ENCODE results near the gene PID1. TPM values are rescaled to one million over a fixed set of nuclear protein-coding genes. Genes with fewer than 3 reads are reported as not detected.

Gene PID1
- total RNA-seq, 1 donor from 2014 or later: 0.69 TPM

GRCh38 chr2:229265727-229266126 lies 5.4 kb downstream of the PID1 start:
- DNase-seq (ENCODE audit: low read depth): no peak
- no peak overlapping the region for H3K4me3 ChIP-seq (ENCODE audit: low read depth, low read length)
- no peak for TF ChIP-seq CTCF (conservative IDR thresholded peaks at IDR 0.05; ENCODE audit: low read depth, low read length)

- no peak for DNase-seq (ENCODE audit: low read depth)
- H3K4me3 ChIP-seq (ENCODE audit: low read depth, low read length): no peak overlapping the region
- no peak for TF ChIP-seq CTCF (conservative IDR thresholded peaks at IDR 0.05; ENCODE audit: low read depth, low read length)
Measured at GRCh38 chr2:229261599-229261998, 9.5 kb downstream of the PID1 start.

- no peak for TF ChIP-seq CTCF (conservative IDR thresholded peaks at IDR 0.05; ENCODE audit: low read depth, low read length)
- no peak overlapping the region for H3K4me3 ChIP-seq (ENCODE audit: low read depth, low read length)
- DNase-seq (ENCODE audit: low read depth): no peak
Measured at GRCh38 chr2:229261076-229261475, 10.0 kb downstream of the PID1 start.

- no peak for DNase-seq (ENCODE audit: low read depth)
- TF ChIP-seq CTCF (conservative IDR thresholded peaks at IDR 0.05; ENCODE audit: low read depth, low read length): no peak
- H3K4me3 ChIP-seq (ENCODE audit: low read depth, low read length): no peak overlapping the region
Measured at GRCh38 chr2:229257985-229258384, 13.1 kb downstream of the PID1 start.

- no peak for TF ChIP-seq CTCF (conservative IDR thresholded peaks at IDR 0.05; ENCODE audit: low read depth, low read length)
- no peak for DNase-seq (ENCODE audit: low read depth)
Measured at GRCh38 chr2:229256376-229256775, 14.7 kb downstream of the PID1 start.

GRCh38 chr2:229254206-229254605 lies 16.9 kb downstream of the PID1 start:
- DNase-seq (ENCODE audit: low read depth): no peak
- TF ChIP-seq CTCF (conservative IDR thresholded peaks at IDR 0.05; ENCODE audit: low read depth, low read length): no peak
- no peak overlapping the region for H3K4me3 ChIP-seq (ENCODE audit: low read depth, low read length)

More at GRCh38 chr2:229256376-229256775, 14.7 kb downstream of the PID1 start:
- H3K4me3 ChIP-seq (ENCODE audit: low read depth, low read length): no peak overlapping the region

GRCh38 chr2:229252996-229253395 lies 18.1 kb downstream of the PID1 start:
- no peak for DNase-seq (ENCODE audit: low read depth)
- no peak overlapping the region for H3K4me3 ChIP-seq (ENCODE audit: low read depth, low read length)
- no peak for TF ChIP-seq CTCF (conservative IDR thresholded peaks at IDR 0.05; ENCODE audit: low read depth, low read length)
